HEK293 (cell line): ENCODE measurements around the gene ANKRD40.

ENCODE experiments used
- CTCF ChIA-PET: fragments of 350-600 bp; formaldehyde crosslinking; extraction: SDS; loops from one replicate; lab custom pipeline; 2021; ENCODE audit warnings: antibody characterized with exemption; lab: Yijun Ruan, JAX
- POLR2A ChIA-PET: fragments of 300-600 bp; formaldehyde crosslinking; extraction: SDS; loops from one replicate; lab custom pipeline; 2020; ENCODE audit warnings: antibody characterized with exemption, inconsistent platforms; lab: Yijun Ruan, JAX
- H3K27ac ChIP-seq: fragments of 200-500 bp; sonication (Bioruptor generic); 2 replicates; pipeline ENCODE4 v1.5.1; 2014; ENCODE audit warnings: low read depth, low read length, control low read depth, inconsistent platforms; ENCODE audit errors: extremely low read depth
- H3K36me3 ChIP-seq, 2 experiments: fragments of 200-500 bp in 1 of 2; sonication (Bioruptor generic) in 1 of 2; 1 replicate in 1 of 2; 2 replicates in 1 of 2; pipeline ENCODE4 v1.5.1; 2014 to 2017; ENCODE audit warnings: inconsistent platforms in 2 of 2, low read length in 2 of 2; ENCODE audit not compliant: control insufficient read depth in 2 of 2, insufficient read depth in 1 of 2
- H3K4me1 ChIP-seq: fragments of 200-500 bp; sonication (Bioruptor generic); 2 replicates; pipeline ENCODE4 v1.5.1; 2014; ENCODE audit warnings: mild to moderate bottlenecking, low read length, inconsistent platforms; ENCODE audit not compliant: control insufficient read depth, insufficient read depth
- H3K4me3 ChIP-seq: 2 replicates; pipeline ENCODE4 v1.5.1; 2011; ENCODE audit warnings: low read depth, mild to moderate bottlenecking, control low read depth, low read length, moderate library complexity
- H3K9me3 ChIP-seq: fragments of 200-500 bp; sonication (Bioruptor generic); 2 replicates; pipeline ENCODE4 v1.5.1; 2014; ENCODE audit warnings: low read depth, low read length, inconsistent platforms; ENCODE audit not compliant: control insufficient read depth, insufficient read depth
- BCL11B ChIP-seq: fragments of 450-650 bp; formaldehyde crosslinking; IDR thresholded peaks from 2 replicates; pipeline ENCODE4 v1.5.1; 2016; ENCODE audit warnings: low read depth, missing biosample characterization, missing genetic modification characterization
- FEZF1 ChIP-seq: fragments of 450-650 bp; formaldehyde crosslinking; IDR thresholded peaks from 2 replicates; pipeline ENCODE4 v1.5.1; 2016; ENCODE audit warnings: missing biosample characterization, missing genetic modification characterization
- GLIS2 ChIP-seq: fragments of 450-650 bp; formaldehyde crosslinking; IDR thresholded peaks from 2 replicates; pipeline ENCODE4 v1.5.1; 2016; ENCODE audit warnings: missing biosample characterization, missing genetic modification characterization
- HOXA7 ChIP-seq: sonication (generic); formaldehyde crosslinking; IDR thresholded peaks from 2 replicates; pipeline ENCODE4 v1.8.1; 2022; ENCODE audit warnings: missing genetic modification reagents, borderline replicate concordance
- IKZF3 ChIP-seq: fragments of 450-650 bp; IDR thresholded peaks from 2 replicates; pipeline ENCODE4 v1.5.0; 2018; ENCODE audit warnings: missing biosample characterization, mild to moderate bottlenecking, missing genetic modification characterization, moderate library complexity
- MZF1 ChIP-seq: fragments of 450-650 bp; formaldehyde crosslinking; IDR thresholded peaks from 2 replicates; pipeline ENCODE4 v1.5.1; 2017; ENCODE audit warnings: missing biosample characterization, missing genetic modification characterization, borderline replicate concordance
- OSR2 ChIP-seq: fragments of 450-650 bp; formaldehyde crosslinking; IDR thresholded peaks from 2 replicates; pipeline ENCODE4 v1.5.1; 2016; ENCODE audit warnings: missing biosample characterization, missing genetic modification characterization
- YY2 ChIP-seq: fragments of 450-650 bp; formaldehyde crosslinking; IDR thresholded peaks from 2 replicates; pipeline ENCODE4 v1.5.1; 2016; ENCODE audit warnings: missing biosample characterization, missing genetic modification characterization
- ZBTB21 ChIP-seq: fragments of 450-650 bp; formaldehyde crosslinking; IDR thresholded peaks from 2 replicates; pipeline ENCODE4 v1.5.1; 2017; ENCODE audit warnings: missing biosample characterization, missing genetic modification characterization
- ZFP69B ChIP-seq: fragments of 450-650 bp; formaldehyde crosslinking; IDR thresholded peaks from 2 replicates; pipeline ENCODE4 v1.5.1; 2016; ENCODE audit warnings: missing biosample characterization, missing genetic modification characterization
- ZNF121 ChIP-seq: fragments of 450-650 bp; formaldehyde crosslinking; IDR thresholded peaks from 2 replicates; pipeline ENCODE4 v1.5.1; 2016; ENCODE audit warnings: missing biosample characterization, missing genetic modification characterization
- ZNF138 ChIP-seq: fragments of 450-650 bp; formaldehyde crosslinking; IDR thresholded peaks from 2 replicates; pipeline ENCODE4 v1.5.1; 2016; ENCODE audit warnings: missing biosample characterization, missing genetic modification characterization, borderline replicate concordance
- ZNF146 ChIP-seq: fragments of 450-650 bp; formaldehyde crosslinking; IDR thresholded peaks from 2 replicates; pipeline ENCODE4 v1.5.1; 2016; ENCODE audit warnings: missing biosample characterization, missing genetic modification characterization
- ZNF2 ChIP-seq: fragments of 450-650 bp; formaldehyde crosslinking; IDR thresholded peaks from 2 replicates; pipeline ENCODE4 v1.5.1; 2016; ENCODE audit warnings: missing biosample characterization, missing genetic modification characterization
- ZNF280D ChIP-seq: fragments of 450-650 bp; formaldehyde crosslinking; IDR thresholded peaks from 2 replicates; pipeline ENCODE4 v1.5.1; 2016; ENCODE audit warnings: missing biosample characterization, missing genetic modification characterization
- ZNF366 ChIP-seq: fragments of 450-650 bp; formaldehyde crosslinking; conservative IDR thresholded peaks from 2 replicates; pipeline ENCODE4 v1.5.1; 2016; ENCODE audit warnings: missing biosample characterization, missing genetic modification characterization
- ZNF48 ChIP-seq: fragments of 450-650 bp; formaldehyde crosslinking; IDR thresholded peaks from 2 replicates; pipeline ENCODE4 v1.5.1; 2016; ENCODE audit warnings: missing biosample characterization, missing genetic modification characterization
- ZNF513 ChIP-seq: fragments of 450-650 bp; IDR thresholded peaks from 2 replicates; pipeline ENCODE4 v1.5.1; 2018; ENCODE audit warnings: missing biosample characterization, missing genetic modification characterization
- ZNF621 ChIP-seq: fragments of 450-650 bp; formaldehyde crosslinking; IDR thresholded peaks from 2 replicates; pipeline ENCODE4 v1.5.1; 2017; ENCODE audit warnings: missing biosample characterization, missing genetic modification characterization
- ZNF623 ChIP-seq: fragments of 450-650 bp; formaldehyde crosslinking; IDR thresholded peaks from 2 replicates; pipeline ENCODE4 v1.5.1; 2016; ENCODE audit warnings: missing biosample characterization, missing genetic modification characterization
- ZNF629 ChIP-seq: fragments of 450-650 bp; formaldehyde crosslinking; IDR thresholded peaks from 2 replicates; pipeline ENCODE4 v1.5.1; 2017; ENCODE audit warnings: missing biosample characterization, missing genetic modification characterization
- ZNF777 ChIP-seq: fragments of 450-650 bp; formaldehyde crosslinking; IDR thresholded peaks from 2 replicates; pipeline ENCODE4 v1.5.1; 2017; ENCODE audit warnings: missing biosample characterization, missing genetic modification characterization, borderline replicate concordance
- ZNF830 ChIP-seq: fragments of 450-650 bp; IDR thresholded peaks from 2 replicates; pipeline ENCODE4 v1.5.0; 2018; ENCODE audit warnings: missing biosample characterization, missing genetic modification characterization, low read depth, mild to moderate bottlenecking, moderate library complexity
- TF ChIP-seq, protein P1 (sequence below): fragments of 450-650 bp; formaldehyde crosslinking; IDR thresholded peaks from 2 replicates; pipeline ENCODE4 v1.5.1; 2016; ENCODE audit warnings: missing biosample characterization, missing genetic modification characterization
- TF ChIP-seq, protein P2 (sequence below): fragments of 450-650 bp; formaldehyde crosslinking; IDR thresholded peaks from 2 replicates; pipeline ENCODE4 v1.5.1; 2016; ENCODE audit warnings: missing biosample characterization, missing genetic modification characterization, borderline replicate concordance

The ANKRD40 gene

GRCh38 chr17:50707289-50708049, at the start of gene ANKRD40:
Gene ANKRD40, minus strand, starts transcription at chr17:50707914. Its CDS starts 260 bp downstream, at chr17:50707654.
- ChIA-PET POLR2A (interaction anchor here (0.6 to 4.6 kb wide), 10 partner anchors 12 to 446 kb away, joined by 3 to 46 read pairs (median 4); partner anchors contain the start of genes LUC7L3, NME1 and TOB1), CTCF (interaction anchor here (0.6 to 3.5 kb wide), 4 partner anchors 12 to 158 kb away, joined by 3 to 27 read pairs (median 8); no protein-coding TSS in a partner anchor)
- peaks cover 21 to 31% of the 10 kb centered on the region in 2 experiments; a peak in 2 of 3 replicates for H3K36me3 ChIP-seq
- H3K9me3 ChIP-seq = no peaks in the 10 kb centered on the region
- H3K27ac ChIP-seq = peak within 1 kb of the TSS; percentile 99
- peak within 1 kb of the TSS; percentile 89 for H3K4me3 ChIP-seq
- peaks cover 9% of the 10 kb centered on the region for H3K4me1 ChIP-seq
- peak; percentile 32; the same call in 1 of the 2 replicates for TF ChIP-seq ZNF513 (tag by site-specific recombination)
- no peak for TF ChIP-seq ZNF280D (tag by site-specific recombination)
- TF ChIP-seq ZFP69B (tag by site-specific recombination) = peak; percentile 68
- no peak for TF ChIP-seq ZNF830 (tag by site-specific recombination)
- TF ChIP-seq ZNF777 (tag by site-specific recombination) = no peak
- peak; percentile 26 for TF ChIP-seq ZBTB21
- peak; percentile 15; the same call in 1 of the 2 replicates for TF ChIP-seq FEZF1 (tag by site-specific recombination)
- TF ChIP-seq OSR2 (tag by site-specific recombination) = peak; percentile 43; the same call in 1 of the 2 replicates
- TF ChIP-seq YY2 (tag by site-specific recombination) = peak; percentile 75
- TF ChIP-seq ZNF48 (tag by site-specific recombination) = no peak
- peak; percentile 54; the same call in 1 of the 2 replicates for TF ChIP-seq ZNF121 (tag by site-specific recombination)
- peak; percentile 49 for TF ChIP-seq MZF1 (tag by site-specific recombination)
- peak; percentile 50 for TF ChIP-seq ZNF2 (tag by site-specific recombination)
- peak; percentile 76 for TF ChIP-seq IKZF3
- peak; percentile 68; the same call in 1 of the 2 replicates for TF ChIP-seq ZNF629 (tag by site-specific recombination)
- TF ChIP-seq ZNF138 = no peak
- no peak for TF ChIP-seq HOXA7 (CRISPR knock-in tag)
- TF ChIP-seq BCL11B (tag by site-specific recombination) = no peak
- TF ChIP-seq, protein P1, sequence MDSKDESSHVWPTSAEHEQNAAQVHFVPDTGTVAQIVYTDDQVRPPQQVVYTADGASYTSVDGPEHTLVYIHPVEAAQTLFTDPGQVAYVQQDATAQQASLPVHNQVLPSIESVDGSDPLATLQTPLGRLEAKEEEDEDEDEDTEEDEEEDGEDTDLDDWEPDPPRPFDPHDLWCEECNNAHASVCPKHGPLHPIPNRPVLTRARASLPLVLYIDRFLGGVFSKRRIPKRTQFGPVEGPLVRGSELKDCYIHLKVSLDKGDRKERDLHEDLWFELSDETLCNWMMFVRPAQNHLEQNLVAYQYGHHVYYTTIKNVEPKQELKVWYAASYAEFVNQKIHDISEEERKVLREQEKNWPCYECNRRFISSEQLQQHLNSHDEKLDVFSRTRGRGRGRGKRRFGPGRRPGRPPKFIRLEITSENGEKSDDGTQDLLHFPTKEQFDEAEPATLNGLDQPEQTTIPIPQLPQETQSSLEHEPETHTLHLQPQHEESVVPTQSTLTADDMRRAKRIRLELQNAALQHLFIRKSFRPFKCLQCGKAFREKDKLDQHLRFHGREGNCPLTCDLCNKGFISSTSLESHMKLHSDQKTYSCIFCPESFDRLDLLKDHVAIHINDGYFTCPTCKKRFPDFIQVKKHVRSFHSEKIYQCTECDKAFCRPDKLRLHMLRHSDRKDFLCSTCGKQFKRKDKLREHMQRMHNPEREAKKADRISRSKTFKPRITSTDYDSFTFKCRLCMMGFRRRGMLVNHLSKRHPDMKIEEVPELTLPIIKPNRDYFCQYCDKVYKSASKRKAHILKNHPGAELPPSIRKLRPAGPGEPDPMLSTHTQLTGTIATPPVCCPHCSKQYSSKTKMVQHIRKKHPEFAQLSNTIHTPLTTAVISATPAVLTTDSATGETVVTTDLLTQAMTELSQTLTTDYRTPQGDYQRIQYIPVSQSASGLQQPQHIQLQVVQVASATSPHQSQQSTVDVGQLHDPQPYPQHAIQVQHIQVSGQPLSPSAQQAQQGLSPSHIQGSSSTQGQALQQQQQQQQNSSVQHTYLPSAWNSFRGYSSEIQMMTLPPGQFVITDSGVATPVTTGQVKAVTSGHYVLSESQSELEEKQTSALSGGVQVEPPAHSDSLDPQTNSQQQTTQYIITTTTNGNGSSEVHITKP (tag by site-specific recombination) = no peak; the same call in 1 of the 2 replicates
- peak; percentile 95 for TF ChIP-seq GLIS2 (tag by site-specific recombination)
- no peak for TF ChIP-seq ZNF623
- peak; percentile 51; the same call in 1 of the 2 replicates for TF ChIP-seq ZNF146 (tag by site-specific recombination)
- TF ChIP-seq ZNF621 (tag by site-specific recombination) = no peak
- TF ChIP-seq ZNF366 (tag by site-specific recombination) = no peak
- TF ChIP-seq, protein P2, sequence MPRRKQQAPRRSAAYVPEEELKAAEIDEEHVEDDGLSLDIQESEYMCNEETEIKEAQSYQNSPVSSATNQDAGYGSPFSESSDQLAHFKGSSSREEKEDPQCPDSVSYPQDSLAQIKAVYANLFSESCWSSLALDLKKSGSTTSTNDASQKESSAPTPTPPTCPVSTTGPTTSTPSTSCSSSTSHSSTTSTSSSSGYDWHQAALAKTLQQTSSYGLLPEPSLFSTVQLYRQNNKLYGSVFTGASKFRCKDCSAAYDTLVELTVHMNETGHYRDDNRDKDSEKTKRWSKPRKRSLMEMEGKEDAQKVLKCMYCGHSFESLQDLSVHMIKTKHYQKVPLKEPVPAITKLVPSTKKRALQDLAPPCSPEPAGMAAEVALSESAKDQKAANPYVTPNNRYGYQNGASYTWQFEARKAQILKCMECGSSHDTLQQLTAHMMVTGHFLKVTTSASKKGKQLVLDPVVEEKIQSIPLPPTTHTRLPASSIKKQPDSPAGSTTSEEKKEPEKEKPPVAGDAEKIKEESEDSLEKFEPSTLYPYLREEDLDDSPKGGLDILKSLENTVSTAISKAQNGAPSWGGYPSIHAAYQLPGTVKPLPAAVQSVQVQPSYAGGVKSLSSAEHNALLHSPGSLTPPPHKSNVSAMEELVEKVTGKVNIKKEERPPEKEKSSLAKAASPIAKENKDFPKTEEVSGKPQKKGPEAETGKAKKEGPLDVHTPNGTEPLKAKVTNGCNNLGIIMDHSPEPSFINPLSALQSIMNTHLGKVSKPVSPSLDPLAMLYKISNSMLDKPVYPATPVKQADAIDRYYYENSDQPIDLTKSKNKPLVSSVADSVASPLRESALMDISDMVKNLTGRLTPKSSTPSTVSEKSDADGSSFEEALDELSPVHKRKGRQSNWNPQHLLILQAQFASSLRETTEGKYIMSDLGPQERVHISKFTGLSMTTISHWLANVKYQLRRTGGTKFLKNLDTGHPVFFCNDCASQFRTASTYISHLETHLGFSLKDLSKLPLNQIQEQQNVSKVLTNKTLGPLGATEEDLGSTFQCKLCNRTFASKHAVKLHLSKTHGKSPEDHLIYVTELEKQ (tag by site-specific recombination) = peak; percentile 47; the same call in 1 of the 2 replicates
